ENCODE data around the gene CD96.
A peak's percentile ranks its signal among the peaks of the same experiment; 100 is the strongest.
"Not testable (repeated sequence)": the region's sequence is repeated elsewhere in the genome, so short reads cannot be mapped to it uniquely, and the experiment has no call there.

Gene CD96

DNA sequence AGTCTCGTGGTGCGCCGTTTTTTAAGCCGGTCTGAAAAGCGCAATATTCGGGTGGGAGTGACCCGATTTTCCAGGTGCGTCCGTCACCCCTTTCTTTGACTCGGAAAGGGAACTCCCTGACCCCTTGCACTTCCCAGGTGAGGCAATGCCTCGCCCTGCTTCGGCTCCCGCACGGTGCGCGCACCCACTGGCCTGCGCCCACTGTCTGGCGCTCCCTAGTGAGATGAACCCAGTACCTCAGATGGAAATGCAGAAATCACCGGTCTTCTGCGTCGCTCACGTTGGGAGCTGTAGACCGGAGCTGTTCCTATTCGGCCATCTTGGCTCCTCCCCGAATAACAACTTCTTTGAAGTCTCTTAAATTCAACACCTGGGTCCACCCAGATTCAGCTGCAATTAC is 19.9 kb downstream of the CD96 start:
- not testable (repeated sequence) for DNase-seq

DNA sequence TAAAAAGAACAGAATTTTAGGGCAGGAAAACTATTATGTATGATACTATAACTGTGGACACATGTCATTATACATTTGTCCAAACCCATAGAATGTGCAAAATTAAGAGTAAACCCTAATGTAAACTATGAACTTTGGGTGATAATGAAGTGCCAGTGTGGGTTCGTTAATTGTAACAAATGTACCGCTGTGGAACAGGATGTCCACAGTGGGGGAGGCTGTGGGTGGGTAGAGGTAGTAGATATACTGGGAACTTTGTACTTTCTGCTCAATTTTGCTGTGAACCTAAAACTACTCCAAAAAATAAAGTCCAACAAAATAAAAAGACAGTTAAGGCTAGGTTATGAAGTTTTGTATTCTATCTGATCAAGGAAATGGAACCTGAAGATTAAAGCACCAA is 24.8 kb downstream of the CD96 start:
- no peak for DNase-seq

DNA sequence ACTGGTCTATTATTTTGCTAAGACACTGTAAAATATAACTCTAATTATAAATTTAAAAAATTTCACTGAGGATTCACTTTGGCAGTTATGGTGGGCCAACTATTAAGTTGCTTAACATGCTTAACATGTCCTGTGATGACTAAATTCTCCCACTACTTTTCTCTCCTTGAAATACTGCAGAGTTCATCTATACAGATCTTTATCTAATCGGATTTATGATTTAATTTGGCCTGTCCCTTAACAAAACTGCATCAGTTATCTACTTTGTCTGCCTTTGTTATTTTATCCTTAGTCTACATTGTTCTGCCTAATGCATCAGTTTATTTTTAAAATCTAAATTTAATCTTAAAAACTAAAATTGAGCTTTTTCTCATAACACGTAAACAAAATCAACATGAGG is 26.4 kb downstream of the CD96 start:
- DNase-seq: no peak

DNA sequence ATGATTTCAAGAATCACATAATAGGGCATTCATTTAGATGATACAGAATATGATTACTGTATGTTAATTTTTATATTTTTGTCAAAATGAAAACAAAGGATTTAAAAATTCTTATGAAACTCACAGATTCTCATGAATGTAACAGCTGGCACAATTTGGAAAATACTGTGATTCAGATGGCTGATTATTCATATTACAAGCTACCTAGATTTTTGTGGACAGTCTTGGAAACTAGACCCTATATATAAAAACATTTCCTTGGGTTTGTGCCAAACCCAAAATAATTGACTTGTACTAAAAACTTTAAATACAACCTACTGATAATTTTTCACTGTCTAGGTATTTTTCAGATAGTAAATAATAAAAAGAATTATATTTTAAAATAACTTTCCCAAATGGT is 26.9 kb downstream of the CD96 start:
- DNase-seq: no peak

DNA sequence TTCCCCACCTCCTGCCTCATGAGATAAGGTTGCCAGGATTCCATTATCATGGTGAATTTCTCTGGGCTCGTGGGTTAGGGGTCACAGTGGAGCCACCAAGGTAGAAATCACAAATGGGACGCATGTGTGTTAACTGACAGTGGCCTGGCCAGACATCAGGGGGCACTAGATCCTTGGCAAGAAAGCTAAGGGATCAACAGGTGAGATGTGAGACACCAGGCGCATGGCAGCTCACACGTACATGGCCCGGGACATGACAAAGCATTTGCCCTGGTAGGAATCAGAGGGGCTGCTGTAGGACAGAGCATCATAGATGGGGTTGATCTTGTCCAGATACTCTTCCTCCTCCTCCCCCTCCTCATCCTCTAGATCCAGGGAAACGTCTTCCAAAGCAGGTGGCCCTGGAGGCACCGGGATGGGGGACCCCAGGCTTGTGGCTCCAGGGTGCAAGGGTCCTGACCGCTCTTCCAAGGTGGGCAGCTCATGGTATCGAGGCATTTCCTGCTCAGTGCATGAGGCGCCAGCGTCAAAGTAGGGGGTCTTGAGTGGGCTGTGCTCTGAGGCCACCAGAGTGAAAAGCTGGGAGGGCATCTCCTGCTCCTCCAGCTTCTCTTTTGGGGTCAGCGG is 28.5 kb downstream of the CD96 start:
- no peak for DNase-seq

DNA sequence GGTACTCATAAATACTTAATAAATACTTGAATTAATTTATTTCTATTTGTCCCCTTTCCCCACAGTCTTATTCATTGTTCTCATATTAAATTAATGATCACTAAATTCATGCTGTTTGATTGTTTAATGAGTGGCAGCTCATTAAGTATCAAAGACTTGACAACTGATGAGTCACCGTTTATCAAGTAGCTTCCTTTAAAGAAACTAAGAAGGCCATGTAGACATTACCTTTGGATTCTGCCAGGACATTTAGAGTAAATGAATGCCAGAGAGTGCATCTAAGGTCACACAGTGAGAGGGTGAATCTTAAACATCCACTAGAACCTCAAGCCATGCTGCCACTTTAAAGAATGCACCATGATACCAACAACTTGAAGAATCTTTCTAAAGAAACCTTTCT is 29.3 kb downstream of the CD96 start:
- DNase-seq: no peak

DNA sequence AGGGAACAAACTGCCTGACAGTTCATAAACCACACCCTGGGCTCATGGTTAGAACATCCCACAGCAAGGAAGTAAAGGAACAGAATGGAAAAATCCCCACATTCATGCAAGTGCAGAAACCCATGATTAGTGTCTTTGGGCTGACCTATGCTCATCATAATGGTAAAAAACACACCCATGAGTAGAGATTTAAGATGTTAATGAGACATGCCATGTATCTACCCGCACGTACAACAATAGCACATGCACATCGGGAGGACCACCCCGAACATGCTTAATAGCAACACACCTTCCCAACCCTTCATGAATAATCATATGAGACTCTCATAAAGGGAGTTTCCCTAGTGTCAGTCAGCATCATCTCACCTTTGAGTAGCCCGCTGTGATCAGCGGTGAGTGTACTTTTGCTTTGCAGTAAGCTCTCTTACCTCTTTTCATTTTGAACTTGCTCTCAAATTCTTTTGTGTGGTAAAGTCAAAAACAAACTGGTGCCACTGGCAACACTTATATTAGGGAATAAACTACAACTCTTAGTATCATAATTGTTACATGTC is 30.0 kb downstream of the CD96 start:
- DNase-seq: no peak

DNA sequence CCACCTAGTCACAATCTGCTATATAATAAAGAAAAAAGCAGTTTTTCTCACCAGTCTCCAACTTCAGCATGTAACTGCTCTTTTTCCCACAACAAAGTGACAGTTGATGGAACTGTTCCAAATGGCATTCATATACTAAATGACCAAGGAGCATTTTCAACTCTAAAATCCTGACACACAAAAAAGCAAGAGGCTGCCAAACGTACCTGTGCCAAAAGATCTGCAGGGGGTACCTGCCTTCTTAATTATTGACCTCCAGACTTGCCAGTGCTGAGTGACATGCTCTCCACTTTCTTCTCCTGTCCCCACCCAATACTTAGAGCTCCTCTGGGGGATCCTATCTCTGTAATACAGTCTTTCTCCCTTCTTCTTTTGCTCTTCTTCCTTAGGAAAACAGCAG is 35.1 kb downstream of the CD96 start:
- DNase-seq: no peak

DNA sequence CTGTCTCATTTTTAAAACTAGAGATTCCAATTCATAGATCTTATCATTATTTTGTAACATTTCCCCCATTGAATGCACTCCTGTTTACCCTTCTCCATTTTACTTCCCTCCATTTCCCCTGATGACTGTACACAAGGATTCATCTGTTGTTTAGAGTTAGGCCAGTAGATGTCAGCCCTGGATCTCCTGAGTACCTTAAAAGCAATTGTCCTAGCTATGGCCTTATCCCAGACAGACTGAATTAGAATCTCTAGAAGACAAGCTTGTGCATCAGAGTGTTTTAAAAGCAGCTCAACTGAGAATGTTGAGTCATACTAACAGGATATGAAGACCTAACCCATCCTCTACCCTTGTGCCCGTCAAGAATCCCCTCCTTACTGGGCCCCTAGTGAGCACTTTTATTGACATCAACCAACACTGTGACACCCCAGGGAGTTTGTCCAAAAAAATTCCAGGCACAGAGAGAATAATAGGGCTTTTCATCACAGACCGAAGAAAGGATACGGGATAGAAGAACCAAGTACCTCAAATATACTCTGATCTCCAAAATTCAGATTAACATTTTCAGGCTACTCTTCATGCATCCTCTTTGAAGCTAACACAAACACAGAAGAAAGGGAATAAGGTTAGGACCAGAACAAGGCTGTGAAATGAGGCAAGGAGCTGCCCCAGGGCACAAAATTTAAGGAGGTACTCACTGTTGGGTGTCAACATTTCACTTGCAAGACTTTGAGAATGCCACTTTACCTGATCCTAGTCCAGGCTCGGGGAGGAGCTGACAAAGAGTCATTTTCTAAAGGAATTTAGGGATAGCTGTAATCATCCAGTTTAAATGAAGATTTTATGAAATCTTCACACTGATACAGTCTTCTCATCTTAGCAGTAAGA is 36.0 kb downstream of the CD96 start:
- DNase-seq: peak; percentile 72

DNA sequence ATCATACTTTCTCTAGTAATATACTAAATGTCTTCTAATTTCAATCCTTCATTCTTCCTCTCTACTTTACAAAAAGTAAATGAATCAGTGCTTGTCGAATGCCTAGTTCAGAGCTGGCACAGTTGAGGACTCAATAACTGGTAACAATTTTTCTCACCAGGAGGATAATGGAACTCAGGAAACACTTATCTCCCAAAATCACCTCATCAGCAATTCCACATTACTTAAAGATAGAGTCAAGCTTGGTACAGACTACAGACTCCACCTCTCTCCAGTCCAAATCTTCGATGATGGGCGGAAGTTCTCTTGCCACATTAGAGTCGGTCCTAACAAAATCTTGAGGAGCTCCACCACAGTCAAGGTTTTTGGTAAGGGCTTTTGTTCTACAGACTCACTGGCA is 36.9 kb downstream of the CD96 start:
- no peak for DNase-seq

DNA sequence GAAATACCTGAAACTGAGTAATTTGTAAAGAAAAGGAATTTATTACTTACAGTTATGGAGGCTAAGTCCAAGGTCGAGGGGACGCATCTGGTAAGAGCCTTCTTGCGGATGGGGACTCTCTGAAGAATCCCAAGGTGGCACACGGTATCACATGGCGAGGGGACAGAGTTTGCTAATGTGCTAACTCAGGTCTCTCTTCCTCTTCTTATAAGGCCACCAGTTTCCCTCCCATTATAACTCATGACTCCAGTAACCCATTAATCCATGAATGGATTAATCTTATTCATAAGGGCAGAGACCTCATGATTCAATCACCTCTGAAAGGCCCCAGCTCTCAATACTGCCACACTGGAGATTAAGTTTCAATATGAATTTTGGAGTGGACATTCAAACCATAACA is 37.5 kb downstream of the CD96 start:
- DNase-seq: no peak

DNA sequence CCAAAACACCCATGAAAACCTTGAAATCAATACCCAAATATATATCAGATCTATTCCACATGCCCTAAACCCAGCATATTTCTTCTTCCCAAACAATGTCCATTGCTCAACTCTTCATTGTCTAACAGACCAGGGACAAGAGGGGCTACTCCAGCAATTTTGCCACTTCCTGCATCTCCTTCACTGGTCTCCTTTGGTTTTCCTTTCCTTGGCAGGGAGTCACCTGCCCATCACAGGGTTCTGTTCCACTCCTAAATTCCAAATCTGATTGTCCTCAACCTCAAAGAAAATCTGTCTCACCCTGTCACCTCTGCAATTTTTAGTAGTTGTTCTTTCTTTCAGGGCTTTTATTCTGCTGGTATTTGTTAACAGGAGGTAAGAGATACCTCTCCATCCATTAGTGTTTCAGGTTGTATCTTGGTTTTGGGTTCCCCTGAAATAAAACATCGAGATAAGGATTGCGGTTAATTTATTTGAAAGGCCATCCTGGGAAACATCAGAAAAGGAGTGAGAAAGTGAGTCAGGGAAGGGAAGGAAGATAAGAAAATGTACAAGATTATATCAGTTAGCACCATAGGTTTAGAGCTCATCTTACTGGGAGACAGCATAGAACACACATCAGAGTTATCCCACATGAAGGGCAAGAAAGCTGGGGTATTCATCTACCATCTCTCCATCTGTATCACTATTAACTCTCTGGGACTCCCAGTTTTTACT is 39.6 kb downstream of the CD96 start:
- peak; percentile 63 for DNase-seq

DNA sequence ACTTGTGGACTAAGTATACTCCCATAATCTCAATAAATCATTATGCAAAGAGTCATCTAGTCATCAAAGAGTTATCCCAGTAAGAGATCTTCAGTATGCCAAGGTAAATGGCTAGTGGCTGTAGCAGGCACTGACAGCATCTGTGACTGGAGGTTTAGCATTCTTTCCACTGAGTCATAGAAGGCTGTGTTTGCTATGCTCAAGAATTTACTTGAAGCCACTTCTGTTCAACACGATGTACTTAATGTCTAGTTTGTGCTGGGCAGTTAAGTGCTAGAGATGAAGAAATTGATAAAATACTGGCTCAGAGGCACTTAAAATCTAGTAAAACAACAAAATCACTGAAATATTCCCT is 40.1 kb downstream of the CD96 start:
- DNase-seq: peak; percentile 92

DNA sequence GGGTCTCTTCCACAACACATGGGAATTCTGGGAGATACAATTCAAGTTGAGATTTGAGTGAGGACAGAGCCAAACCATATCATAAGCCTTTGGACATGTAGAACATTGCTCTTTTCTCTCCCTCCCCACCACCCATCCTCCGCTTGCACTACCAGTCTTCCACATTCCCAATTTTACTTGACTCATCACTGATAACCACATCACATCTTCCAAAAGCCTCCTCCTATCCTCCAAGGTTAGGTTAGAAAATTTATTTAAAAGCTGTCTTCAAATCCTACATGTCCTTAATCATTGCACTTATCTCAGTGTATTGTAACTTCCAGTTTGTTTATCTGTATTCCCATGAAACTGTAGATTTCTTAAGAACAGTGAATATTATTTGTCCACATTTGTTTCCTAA is 42.7 kb downstream of the CD96 start:
- DNase-seq: peak; percentile 79

DNA sequence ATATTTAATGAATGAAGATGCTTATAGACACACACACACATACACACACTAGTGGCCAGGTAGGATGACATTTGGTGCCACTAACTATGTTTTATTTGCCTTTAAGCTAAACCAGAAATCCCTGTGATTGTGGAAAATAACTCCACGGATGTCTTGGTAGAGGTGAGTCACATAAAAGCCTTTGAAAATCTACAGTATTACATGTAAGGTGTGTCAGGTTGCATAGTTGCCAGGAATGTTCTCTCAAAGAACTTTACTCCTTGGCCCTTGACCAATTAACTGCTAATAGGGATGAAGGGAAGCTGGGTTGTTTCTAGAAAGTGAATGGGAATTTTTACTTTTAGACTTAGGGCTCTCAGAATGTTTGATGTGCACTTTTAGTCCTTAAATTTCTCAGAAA is 43.2 kb downstream of the CD96 start:
- peak; percentile 94 for DNase-seq

DNA sequence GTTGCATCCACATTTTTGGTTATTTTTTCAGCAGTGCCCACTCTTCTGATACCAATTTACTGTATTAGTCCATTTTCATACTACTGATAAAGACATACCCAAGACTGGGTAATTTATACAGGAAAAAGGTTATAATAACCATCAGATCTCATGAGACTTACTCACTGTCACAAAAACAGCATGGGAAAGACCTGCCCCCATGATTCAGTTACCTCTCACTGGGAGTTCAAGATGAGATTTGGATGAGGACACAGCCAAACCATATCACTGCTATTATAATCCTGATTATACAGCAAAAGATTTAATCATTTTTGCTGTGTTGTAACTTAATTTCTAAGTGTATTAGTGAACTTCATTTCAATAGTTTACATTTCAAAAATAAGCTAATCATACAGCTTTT is 46.5 kb downstream of the CD96 start:
- DNase-seq: no peak

DNA sequence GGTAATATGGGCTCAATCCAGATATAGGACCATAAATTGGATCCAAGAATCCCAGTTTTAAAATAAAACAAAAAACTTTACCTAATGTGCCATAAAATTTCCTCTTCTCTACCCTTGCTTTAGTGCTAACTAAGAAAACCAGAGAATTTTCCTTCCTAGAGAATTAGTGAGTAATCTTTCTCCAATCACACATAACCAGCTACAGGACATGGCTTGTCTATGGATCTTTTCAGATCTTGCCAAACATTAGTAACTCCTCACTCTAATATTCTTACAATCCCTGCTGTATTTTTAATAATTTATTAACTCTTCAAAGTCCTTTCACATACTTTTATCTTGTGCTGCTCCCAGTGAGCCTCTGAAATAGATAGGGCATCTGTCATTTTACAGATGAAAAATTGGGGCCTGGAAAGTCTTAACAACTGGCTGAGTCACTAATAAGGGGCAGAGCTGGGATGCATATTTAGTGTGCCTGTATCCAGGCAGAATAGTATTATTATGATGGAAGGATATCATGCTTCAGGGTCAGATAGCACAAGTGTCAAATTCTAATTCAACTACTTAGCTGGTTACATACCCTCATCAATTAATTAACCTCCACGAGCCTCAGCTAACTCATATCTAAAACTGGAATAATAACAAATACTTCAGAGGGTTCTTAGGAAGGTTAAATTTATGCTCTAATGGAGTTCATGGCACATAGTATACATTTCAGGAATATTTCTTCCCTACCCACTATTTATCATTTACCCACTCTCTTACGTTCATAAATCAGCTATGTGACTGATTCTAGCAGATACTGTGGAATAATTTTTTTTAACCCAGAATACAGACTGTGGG is 47.5 kb downstream of the CD96 start:
- peak; percentile 45 for DNase-seq

DNA sequence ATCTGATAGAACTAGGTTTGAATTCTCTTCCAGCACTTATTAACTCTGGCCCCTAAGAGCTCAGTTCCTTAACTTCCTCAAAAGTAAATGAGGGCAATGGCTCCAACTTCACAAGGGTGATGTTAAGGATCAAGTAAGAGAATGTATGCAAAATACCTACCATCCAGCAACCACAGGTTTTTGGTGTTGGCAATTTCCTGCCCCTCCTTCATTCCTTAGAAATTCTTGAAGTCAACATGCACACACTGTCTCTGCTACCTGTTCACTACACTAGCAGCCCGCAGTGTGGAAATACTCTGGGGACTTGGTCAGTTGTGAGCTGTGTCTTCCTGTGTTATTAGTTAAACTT is 48.1 kb downstream of the CD96 start:
- DNase-seq: peak; percentile 79

DNA sequence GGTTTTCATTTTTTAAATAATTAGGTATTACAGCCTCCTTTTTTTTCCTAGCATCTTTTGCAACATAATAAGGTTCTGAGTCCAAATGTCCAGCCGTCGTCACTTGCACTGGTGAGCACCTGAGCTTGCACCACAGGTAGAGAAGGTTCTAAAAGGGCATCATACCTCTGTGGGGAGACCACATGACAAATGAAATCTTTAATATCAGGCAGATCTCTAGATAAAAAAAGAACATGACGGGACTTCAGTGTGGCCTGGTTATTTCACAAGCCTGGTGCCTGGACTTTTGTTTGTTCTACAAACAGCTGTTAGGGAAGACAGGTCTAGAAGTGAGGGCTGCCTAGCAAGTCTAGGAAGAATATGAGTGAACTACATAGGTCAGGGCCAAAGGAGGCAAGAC is 49.6 kb downstream of the CD96 start:
- DNase-seq: no peak

DNA sequence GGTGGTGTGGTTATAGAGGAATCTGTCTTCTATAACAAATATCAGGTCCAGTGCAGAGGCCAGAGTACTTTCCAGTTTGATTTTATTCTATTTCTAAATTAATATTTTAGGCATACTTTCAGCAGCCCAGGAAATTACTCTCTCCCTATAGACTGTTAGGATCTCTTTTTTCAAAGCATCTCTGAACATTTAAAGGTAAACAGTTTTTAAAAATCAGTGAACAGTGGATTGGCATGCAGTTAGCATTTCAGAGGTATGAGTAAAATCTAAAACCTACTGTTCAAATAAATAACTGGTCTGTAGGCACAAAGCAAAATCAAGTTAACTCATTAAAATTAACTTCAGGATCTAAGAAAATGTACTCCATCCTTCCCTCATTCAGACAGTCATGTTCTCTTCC is 50.1 kb downstream of the CD96 start:
- no peak for DNase-seq

DNA sequence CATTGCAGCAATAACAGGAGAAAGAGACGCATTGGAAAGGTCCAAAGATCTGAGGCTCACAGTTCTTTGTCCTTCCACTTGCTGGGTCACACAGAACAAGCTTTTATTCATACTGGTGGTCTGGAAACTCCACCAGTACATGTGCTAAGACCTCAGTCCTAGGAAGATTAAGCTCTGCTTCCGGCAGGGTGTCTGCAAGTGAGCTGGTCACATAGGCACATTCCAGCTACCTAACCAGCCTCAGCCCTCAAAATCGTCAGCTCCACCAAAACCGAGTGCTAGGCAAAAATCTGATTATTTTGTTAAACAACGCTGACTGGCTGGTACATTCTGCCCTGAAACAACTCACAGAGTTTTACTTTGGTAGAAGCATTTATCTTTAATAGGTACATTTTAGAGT is 50.9 kb downstream of the CD96 start:
- DNase-seq: no peak

DNA sequence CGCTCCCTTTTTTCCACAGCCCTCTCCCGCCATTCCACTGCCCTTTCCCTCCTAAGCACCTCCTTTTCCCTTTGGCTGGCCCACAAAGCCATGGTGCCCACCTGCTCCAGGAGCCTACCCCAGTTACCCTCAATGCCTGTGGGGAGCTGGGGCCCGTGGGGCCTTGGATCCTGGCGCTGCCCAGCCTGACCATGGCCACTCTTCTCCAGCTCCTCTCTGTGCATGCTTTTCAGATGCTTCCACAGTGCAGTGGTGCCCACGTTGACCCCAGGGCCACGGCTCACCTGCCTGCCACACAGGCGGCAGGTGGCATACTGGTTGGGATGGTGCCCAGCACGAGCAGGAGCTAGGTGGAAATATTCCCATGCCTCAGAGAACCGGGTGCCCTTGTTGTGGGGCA is 51.7 kb downstream of the CD96 start:
- no peak for DNase-seq

DNA sequence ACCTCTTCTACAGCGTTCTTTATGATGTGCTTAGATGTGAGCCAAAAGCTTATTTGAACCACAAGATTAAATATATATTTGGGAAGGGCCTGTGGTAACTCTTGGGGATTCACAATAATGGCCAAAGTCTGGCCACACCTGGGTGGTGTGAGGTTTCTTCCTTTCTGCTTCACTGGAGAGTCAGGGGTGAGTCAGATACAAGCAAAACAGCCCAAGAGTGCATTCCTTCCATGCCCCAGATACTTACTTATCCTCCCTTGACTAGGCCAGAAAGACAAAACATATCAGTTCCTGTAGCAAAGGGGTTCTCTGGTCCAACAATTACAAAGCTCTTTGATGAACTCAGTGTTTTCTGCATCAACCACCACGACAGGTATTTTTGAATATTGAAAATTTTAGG is 52.2 kb downstream of the CD96 start:
- DNase-seq: peak; percentile 89
